Astrocyte (in vitro differentiated cells and primary cell): ENCODE results near the gene PLXDC2. TPM values are rescaled to one million over a fixed set of nuclear protein-coding genes. Genes with fewer than 3 reads are reported as not detected.

Experiments
- DNase-seq: peaks from one replicate; pipeline ENCODE4 v3.0.0-alpha.2; 2010; ENCODE audit warnings: low read depth
- FAIRE-seq: peaks from 2 replicates; lab custom pipeline; 2011; peaks lifted over from hg19 to GRCh38; lab: Jason Lieb, UNC
- H2AFZ ChIP-seq: 2 replicates; pipeline ENCODE4 v1.6.0; 2012; ENCODE audit warnings: low read depth, low read length, inconsistent platforms
- H3K27ac ChIP-seq: 2 replicates; pipeline ENCODE4 v1.5.1; 2011; ENCODE audit warnings: low read depth, low read length, inconsistent platforms
- H3K27me3 ChIP-seq: 2 replicates; pipeline ENCODE4 v1.6.0; 2011; ENCODE audit warnings: low read length, inconsistent platforms; ENCODE audit not compliant: insufficient read depth
- H3K36me3 ChIP-seq: 2 replicates; pipeline ENCODE4 v1.5.1; 2011; ENCODE audit warnings: low read length, inconsistent platforms; ENCODE audit not compliant: insufficient read depth
- H3K4me1 ChIP-seq: 2 replicates; pipeline ENCODE4 v1.5.1; 2011; ENCODE audit warnings: low read length, inconsistent platforms; ENCODE audit not compliant: insufficient read depth
- H3K4me2 ChIP-seq: 2 replicates; pipeline ENCODE4 v1.6.0; 2012; ENCODE audit warnings: low read length, inconsistent platforms
- H3K4me3 ChIP-seq: 2 replicates; pipeline ENCODE4 v1.5.1; 2011; ENCODE audit warnings: low read depth, mild to moderate bottlenecking, low read length, inconsistent platforms; ENCODE audit not compliant: insufficient read depth
- H3K79me2 ChIP-seq: 2 replicates; pipeline ENCODE4 v1.6.0; 2012; ENCODE audit warnings: mild to moderate bottlenecking, low read length, inconsistent platforms; ENCODE audit not compliant: insufficient read depth
- H3K9ac ChIP-seq: 2 replicates; pipeline ENCODE4 v1.6.0; 2012; ENCODE audit warnings: mild to moderate bottlenecking, low read length, inconsistent platforms
- H3K9me3 ChIP-seq: 2 replicates; pipeline ENCODE4 v1.5.1; 2012; ENCODE audit warnings: low read depth, mild to moderate bottlenecking, low read length, inconsistent platforms; ENCODE audit not compliant: insufficient read depth
- H4K20me1 ChIP-seq: 2 replicates; pipeline ENCODE4 v1.6.0; 2012; ENCODE audit warnings: low read length, inconsistent platforms; ENCODE audit not compliant: insufficient read depth
- H3K27ac Mint-ChIP-seq: one replicate; pipeline ENCODE4 v1.8.0; 2021; ENCODE audit warnings: mild to moderate bottlenecking, mixed read lengths; ENCODE audit not compliant: unreplicated experiment
- H3K27me3 Mint-ChIP-seq: one replicate; pipeline ENCODE4 v1.8.0; 2021; ENCODE audit warnings: low read depth, mixed read lengths; ENCODE audit not compliant: unreplicated experiment
- H3K36me3 Mint-ChIP-seq: one replicate; pipeline ENCODE4 v1.8.0; 2021; ENCODE audit warnings: low read depth, mixed read lengths; ENCODE audit not compliant: unreplicated experiment
- H3K4me1 Mint-ChIP-seq: one replicate; pipeline ENCODE4 v1.8.0; 2021; ENCODE audit warnings: low read depth, mixed read lengths; ENCODE audit not compliant: unreplicated experiment
- H3K4me3 Mint-ChIP-seq: one replicate; pipeline ENCODE4 v1.8.0; 2021; ENCODE audit warnings: mild to moderate bottlenecking, moderate library complexity, mixed read lengths; ENCODE audit not compliant: unreplicated experiment
- H3K9me3 Mint-ChIP-seq: one replicate; pipeline ENCODE4 v1.8.0; 2021; ENCODE audit warnings: mild to moderate bottlenecking, mixed read lengths; ENCODE audit not compliant: unreplicated experiment
- EZH2 ChIP-seq: IDR thresholded peaks from 2 replicates; pipeline ENCODE4 v1.6.1; 2012; ENCODE audit warnings: mild to moderate bottlenecking, low read length, inconsistent platforms; ENCODE audit not compliant: insufficient read depth
- total RNA-seq: library from RNA; stranded (reverse); gene quantifications from 2 replicates; pipeline ENCODE4 v1.2.1, GENCODE V29; 2021
- TF ChIP-seq, protein P1 (sequence below): IDR thresholded peaks from 2 replicates; pipeline ENCODE4 v1.5.1; 2011; ENCODE audit warnings: low read depth, mild to moderate bottlenecking, inconsistent platforms, low read length, moderate library complexity; ENCODE audit not compliant: insufficient read depth

The PLXDC2 gene
- total RNA-seq, 1 donor from 2014 or later = 36.1 TPM

DNA sequence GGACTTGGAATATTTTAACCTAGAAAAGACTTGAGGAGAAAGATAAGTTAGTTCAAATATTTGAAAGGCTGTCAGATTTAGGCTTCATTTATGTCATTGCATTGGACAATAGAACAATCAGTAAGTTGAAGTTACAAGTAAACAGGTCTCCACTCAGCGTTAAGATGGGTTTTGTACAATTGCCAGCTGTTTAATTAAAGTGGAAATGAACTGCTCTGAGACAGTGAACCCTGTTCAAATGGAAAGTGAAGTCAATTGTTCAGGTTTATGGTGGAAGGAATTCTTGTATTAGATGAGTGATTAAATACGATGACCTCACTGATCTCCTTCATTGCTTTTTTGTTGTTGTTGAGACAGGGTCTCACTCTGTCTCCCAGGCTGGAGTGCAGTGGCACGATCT is 151.7 kb downstream of the PLXDC2 start:
- TF ChIP-seq EZH2 = no peak
- TF ChIP-seq, protein P1, sequence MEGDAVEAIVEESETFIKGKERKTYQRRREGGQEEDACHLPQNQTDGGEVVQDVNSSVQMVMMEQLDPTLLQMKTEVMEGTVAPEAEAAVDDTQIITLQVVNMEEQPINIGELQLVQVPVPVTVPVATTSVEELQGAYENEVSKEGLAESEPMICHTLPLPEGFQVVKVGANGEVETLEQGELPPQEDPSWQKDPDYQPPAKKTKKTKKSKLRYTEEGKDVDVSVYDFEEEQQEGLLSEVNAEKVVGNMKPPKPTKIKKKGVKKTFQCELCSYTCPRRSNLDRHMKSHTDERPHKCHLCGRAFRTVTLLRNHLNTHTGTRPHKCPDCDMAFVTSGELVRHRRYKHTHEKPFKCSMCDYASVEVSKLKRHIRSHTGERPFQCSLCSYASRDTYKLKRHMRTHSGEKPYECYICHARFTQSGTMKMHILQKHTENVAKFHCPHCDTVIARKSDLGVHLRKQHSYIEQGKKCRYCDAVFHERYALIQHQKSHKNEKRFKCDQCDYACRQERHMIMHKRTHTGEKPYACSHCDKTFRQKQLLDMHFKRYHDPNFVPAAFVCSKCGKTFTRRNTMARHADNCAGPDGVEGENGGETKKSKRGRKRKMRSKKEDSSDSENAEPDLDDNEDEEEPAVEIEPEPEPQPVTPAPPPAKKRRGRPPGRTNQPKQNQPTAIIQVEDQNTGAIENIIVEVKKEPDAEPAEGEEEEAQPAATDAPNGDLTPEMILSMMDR = no peak
- Mint-ChIP-seq H3K4me1 (peaks cover 13% of the 10 kb centered on the region), H3K36me3 (no peaks in the 10 kb centered on the region), H3K27me3 (no peaks in the 10 kb centered on the region), H3K4me3 (no peak overlapping the region), H3K27ac (no peak overlapping the region), H3K9me3 (no peaks in the 10 kb centered on the region)
- Histone ChIP-seq H2AFZ (no peak overlapping the region), H3K4me3 (no peak overlapping the region), H3K27ac (no peak overlapping the region), H3K4me1 (no peaks in the 10 kb centered on the region), H3K79me2 (no peaks in the 10 kb centered on the region), H3K27me3 (no peaks in the 10 kb centered on the region), H3K9me3 (no peaks in the 10 kb centered on the region), H4K20me1 (no peaks in the 10 kb centered on the region), H3K4me2 (no peak overlapping the region), H3K9ac (no peak overlapping the region), H3K36me3 (no peaks in the 10 kb centered on the region)
- DNase-seq (no peak), FAIRE-seq (no peak)

DNA sequence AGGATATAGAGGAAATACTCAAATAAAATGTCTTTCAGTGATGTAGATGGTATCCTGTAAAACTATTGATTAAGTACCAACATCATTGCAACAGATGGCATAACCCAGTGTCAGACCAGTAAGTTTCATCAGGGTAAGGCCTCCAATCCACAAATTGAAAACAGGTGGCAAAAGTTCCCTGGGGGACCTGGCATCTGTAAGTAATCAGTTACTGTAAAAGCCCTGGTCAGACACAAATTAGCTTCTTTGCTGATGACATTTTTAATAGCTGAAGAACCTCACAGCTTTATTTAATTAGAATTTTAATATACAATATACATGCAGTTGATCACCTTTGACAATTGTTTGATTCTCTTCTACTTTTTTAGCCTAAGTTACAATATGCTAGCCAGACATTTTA is 152.5 kb downstream of the PLXDC2 start:
- Mint-ChIP-seq H3K36me3 (no peaks in the 10 kb centered on the region), H3K27ac (no peak overlapping the region), H3K4me3 (no peak overlapping the region), H3K27me3 (no peaks in the 10 kb centered on the region), H3K4me1 (peaks cover 13% of the 10 kb centered on the region), H3K9me3 (no peaks in the 10 kb centered on the region)
- no peak overlapping the region for H3K27ac ChIP-seq
- no peaks in the 10 kb centered on the region for H3K79me2 ChIP-seq
- DNase-seq (no peak), FAIRE-seq (no peak)
- H3K9me3 ChIP-seq = no peaks in the 10 kb centered on the region
- H3K4me1 ChIP-seq = no peaks in the 10 kb centered on the region
- H3K4me3 ChIP-seq = no peak overlapping the region
- no peaks in the 10 kb centered on the region for H3K36me3 ChIP-seq
- H2AFZ ChIP-seq = no peak overlapping the region
- H3K27me3 ChIP-seq = no peaks in the 10 kb centered on the region
- H3K9ac ChIP-seq = no peak overlapping the region
- no peak overlapping the region for H3K4me2 ChIP-seq
- TF ChIP-seq, protein P1 = no peak
- no peak for TF ChIP-seq EZH2
- no peaks in the 10 kb centered on the region for H4K20me1 ChIP-seq

DNA sequence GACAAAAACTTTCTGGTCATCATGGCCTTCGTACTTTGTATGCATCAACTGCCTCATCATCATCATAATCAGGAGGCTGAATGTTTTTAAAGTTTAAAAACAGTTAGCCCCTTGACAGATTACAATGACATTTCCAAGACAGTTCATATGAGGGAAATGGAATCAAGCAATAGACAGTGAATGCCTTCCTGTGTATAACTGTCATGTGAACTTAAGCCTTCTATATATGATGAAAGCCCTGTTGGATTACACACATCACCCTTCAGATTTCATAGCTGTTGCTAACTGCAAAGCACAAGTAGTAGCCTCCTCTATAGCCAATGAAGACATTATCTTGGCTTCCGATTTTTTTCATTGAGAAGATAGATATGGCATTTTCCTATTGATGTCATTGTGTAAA is 154.0 kb downstream of the PLXDC2 start:
- H3K9ac ChIP-seq = no peak overlapping the region
- H4K20me1 ChIP-seq = no peaks in the 10 kb centered on the region
- H3K27me3 ChIP-seq = no peaks in the 10 kb centered on the region
- H3K9me3 ChIP-seq = no peaks in the 10 kb centered on the region
- Mint-ChIP-seq H3K4me1 (peaks cover 13% of the 10 kb centered on the region), H3K27ac (no peak overlapping the region), H3K4me3 (no peak overlapping the region), H3K36me3 (no peaks in the 10 kb centered on the region), H3K27me3 (no peaks in the 10 kb centered on the region), H3K9me3 (no peaks in the 10 kb centered on the region)
- no peak for FAIRE-seq
- DNase-seq = no peak
- H3K4me2 ChIP-seq = no peak overlapping the region
- TF ChIP-seq EZH2 = no peak
- TF ChIP-seq, protein P1 = no peak
- no peaks in the 10 kb centered on the region for H3K79me2 ChIP-seq
- H2AFZ ChIP-seq = no peak overlapping the region
- no peak overlapping the region for H3K27ac ChIP-seq
- no peaks in the 10 kb centered on the region for H3K4me1 ChIP-seq
- no peaks in the 10 kb centered on the region for H3K36me3 ChIP-seq
- H3K4me3 ChIP-seq = no peak overlapping the region
